ENCODE results near the gene SHOC2.

DNA sequence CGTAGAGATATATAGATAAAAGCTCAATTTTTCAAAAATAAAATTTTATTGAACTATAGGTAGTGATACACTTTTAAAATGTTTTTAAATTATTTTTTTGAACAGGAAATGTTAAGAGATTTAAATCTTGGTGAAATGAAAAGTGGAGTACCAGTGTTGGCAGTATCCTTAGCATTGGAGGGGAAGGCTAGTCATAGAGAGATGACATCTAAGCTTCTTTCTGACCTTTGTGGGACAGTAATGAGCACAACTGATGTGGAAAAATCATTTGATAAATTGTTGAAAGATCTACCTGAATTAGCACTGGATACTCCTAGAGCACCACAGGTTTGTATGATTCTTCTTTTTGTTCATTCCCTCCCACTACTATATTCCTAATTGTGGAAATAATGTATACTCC, 31.8 kb upstream of the SHOC2 start:
- TF ChIP-seq, protein P1, sequence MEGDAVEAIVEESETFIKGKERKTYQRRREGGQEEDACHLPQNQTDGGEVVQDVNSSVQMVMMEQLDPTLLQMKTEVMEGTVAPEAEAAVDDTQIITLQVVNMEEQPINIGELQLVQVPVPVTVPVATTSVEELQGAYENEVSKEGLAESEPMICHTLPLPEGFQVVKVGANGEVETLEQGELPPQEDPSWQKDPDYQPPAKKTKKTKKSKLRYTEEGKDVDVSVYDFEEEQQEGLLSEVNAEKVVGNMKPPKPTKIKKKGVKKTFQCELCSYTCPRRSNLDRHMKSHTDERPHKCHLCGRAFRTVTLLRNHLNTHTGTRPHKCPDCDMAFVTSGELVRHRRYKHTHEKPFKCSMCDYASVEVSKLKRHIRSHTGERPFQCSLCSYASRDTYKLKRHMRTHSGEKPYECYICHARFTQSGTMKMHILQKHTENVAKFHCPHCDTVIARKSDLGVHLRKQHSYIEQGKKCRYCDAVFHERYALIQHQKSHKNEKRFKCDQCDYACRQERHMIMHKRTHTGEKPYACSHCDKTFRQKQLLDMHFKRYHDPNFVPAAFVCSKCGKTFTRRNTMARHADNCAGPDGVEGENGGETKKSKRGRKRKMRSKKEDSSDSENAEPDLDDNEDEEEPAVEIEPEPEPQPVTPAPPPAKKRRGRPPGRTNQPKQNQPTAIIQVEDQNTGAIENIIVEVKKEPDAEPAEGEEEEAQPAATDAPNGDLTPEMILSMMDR (IDR thresholded peaks at IDR 0.05) = no peak
- no peak for TF ChIP-seq POLR2A (IDR thresholded peaks at IDR 0.05)
